HG03045 (cell line): ENCODE results near the gene DQX1.

Experiments used
- ATAC-seq: cut with Tn5 transposase; IDR thresholded peaks from one replicate; pipeline ENCODE4 v1.9.1; 2021; ENCODE audit warnings: mild to moderate bottlenecking, moderate library complexity; ENCODE audit not compliant: unreplicated experiment

The DQX1 gene

DNA sequence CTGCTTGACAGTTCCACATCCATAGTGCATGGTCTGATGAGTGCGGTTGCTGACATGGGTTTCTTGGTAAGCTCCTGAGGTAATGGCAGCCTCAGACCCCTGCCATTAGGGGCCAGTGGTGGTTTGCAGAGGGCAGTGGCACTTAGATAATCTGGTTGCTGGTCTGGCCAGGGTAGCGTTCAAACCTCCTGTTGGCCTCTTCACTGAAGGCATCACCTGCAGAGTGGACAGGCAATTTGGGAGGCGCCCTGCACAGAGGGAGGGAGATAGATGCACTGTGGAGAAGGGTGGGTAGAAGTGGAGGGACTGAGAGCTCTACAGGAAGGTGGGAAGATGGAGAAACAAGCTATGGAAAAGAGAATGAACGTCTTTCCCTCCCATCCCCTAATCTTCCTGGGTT, 7.4 kb upstream of the DQX1 start:
- ATAC-seq: no peak

DNA sequence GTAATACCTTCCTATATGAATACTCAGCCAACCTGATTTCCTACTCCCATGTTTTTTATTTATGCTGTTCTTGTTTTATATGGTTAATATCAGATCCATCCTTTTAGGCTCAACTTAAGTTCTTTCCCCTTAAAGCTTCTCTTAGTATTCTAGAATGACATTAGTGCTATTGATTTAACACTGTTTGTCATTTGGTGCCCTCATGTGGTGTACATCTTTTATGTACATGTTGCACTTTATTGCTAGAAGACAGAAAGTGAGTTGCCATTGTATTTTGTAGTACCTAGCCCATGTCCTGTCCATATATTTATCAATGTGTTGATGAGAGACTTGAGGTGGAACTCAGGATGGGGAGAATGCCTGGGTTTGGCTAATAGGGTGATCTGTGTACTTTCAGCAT, 6.2 kb upstream of the DQX1 start:
- ATAC-seq: no peak

DNA sequence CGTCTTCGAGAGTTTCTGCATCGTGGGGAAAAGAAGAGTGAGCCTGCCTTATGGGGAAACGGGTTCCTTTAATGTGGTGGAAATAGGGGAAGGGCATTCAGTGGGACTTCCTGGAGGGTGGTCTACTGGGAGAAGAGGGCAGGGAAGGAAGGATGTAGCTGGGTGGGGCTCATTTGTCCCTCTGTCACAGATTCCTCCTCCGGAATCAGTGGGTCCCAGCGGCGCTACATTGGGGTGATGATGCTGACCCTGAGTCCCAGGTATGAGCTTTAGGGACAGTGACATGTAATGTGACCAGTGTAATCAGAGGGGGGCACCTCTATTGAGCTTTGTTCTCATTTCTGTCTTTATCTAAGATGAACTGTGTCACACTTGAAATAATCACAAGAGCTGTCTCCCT, 5.6 kb upstream of the DQX1 start:
- no peak for ATAC-seq

DNA sequence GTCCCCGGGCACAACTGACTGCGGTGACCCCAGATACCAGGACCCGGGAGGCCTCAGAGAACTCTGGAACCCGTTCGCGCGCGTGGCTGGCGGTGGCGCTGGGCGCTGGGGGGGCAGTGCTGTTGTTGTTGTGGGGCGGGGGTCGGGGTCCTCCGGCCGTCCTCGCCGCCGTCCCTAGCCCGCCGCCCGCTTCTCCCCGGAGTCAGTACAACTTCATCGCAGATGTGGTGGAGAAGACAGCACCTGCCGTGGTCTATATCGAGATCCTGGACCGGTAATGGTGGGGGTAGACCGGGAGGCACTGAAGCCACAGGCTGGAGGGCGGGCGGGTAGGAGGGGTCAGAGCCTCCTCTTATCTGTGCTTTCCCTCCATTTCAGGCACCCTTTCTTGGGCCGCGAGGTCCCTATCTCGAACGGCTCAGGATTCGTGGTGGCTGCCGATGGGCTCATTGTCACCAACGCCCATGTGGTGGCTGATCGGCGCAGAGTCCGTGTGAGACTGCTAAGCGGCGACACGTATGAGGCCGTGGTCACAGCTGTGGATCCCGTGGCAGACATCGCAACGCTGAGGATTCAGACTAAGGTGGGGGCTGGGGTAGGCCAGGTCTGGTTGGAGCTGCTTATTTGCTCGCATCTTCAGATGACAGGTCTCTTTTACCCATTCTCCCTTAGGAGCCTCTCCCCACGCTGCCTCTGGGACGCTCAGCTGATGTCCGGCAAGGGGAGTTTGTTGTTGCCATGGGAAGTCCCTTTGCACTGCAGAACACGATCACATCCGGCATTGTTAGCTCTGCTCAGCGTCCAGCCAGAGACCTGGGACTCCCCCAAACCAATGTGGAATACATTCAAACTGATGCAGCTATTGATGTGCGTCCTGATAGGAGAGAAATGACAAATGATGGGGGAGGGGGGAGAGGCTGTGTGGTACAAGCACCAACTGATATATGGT, 4.5 kb upstream of the DQX1 start:
- ATAC-seq: peak; percentile 21

DNA sequence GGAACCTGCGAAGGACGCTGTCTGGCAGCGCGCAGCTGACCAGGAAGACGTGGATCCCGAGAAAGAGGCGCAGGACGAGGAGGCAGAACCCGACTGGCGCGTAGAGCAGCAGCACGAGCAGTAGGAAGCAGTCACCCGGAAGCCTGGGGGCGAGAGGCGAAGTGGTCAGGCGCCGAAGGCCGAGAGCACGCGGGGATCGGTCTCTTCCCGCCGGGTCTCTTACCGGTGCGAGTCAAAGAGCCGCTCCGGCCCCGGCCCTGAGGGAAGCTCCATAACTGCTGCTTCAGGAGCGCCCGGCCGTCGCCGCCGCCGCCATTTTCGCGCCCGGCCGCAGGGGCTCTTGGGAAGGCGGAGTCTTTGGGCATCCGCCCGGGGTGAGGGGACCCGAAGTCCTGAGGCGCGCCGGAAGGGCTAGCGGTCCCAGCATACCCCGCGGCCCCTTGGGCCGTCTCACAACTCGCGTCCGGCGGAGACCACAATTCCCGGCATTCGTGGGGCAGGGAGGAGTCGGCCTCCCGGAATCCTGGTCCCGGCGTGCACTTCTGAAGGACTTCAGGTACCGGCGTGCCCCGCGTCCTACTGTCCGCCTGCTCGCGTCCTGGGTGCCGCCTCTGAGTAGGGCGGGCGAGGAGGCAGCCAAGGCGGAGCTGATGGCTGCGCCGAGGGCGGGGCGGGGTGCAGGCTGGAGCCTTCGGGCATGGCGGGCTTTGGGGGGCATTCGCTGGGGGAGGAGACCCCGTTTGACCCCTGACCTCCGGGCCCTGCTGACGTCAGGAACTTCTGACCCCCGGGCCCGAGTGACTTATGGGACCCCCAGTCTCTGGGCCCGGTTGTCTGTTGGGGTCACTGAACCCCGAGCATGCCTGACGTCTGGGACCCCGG, 3.6 kb upstream of the DQX1 start, which contains the start of the genes AUP1 and HTRA2:
Gene AUP1 (minus strand): TSS at position 350 of the 882 bp plus-strand sequence. CDS start 77 bp downstream, at position 273.
Gene HTRA2 (plus strand): TSS at position 577 of the 882 bp plus-strand sequence. CDS start 74 bp downstream, at position 651.
- peak; percentile 84 for ATAC-seq

DNA sequence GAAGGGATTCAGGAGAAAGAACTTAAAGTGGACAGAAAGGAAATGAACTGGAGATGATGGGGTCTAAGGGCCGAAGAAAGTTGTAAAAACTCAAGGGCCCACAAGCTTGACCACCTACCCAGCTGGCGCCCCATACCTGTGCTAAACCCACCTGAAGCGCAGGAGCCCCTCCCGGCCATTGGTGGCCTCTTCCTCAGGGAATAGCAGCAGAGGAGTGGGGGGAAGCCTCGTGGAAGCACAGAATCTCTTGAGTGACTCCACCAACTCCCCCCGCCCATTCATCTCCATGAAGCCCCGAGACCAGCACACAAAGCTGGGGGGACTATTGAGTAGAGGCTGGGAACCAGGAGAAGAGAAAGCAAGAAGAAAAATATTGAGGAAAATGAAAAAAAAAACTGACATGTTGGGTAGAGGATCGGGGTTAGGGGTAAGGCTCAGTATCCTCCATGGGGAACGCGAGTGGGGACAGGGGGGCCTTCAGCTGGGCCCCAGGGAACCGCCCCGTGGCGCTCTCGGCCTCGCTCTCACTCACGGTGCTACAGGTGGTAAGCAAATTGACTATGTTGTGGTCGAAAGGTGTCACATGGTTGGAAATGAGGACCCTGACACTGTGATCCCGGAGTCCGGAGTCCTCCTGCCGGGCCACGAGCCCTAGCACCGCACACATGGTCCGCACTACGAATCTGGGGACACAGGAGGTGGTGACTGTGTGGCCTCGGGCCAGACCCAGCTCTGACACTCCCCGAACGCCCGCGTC, 2.7 kb upstream of the DQX1 start:
- ATAC-seq: peak; percentile 13

DNA sequence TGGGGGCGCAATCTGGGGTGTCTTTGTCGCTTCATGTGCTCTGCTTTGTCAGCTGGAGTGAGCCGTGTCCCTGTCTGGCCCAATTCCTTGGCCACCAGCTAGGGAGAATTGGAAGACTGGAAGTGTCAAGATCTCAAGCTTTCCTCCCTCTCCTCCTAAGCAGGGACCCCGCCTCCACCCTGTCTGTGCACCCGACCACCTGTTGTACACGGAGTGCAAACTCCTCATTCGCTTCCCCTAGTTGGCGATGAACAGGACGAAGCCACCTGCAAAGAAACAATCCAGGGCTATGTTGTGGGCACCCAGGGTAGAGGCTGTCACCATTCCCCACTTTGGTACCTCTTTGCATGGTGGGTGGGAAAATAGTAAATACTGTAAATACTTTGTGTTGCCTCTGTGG, 1.7 kb upstream of the DQX1 start:
- ATAC-seq: no peak

DNA sequence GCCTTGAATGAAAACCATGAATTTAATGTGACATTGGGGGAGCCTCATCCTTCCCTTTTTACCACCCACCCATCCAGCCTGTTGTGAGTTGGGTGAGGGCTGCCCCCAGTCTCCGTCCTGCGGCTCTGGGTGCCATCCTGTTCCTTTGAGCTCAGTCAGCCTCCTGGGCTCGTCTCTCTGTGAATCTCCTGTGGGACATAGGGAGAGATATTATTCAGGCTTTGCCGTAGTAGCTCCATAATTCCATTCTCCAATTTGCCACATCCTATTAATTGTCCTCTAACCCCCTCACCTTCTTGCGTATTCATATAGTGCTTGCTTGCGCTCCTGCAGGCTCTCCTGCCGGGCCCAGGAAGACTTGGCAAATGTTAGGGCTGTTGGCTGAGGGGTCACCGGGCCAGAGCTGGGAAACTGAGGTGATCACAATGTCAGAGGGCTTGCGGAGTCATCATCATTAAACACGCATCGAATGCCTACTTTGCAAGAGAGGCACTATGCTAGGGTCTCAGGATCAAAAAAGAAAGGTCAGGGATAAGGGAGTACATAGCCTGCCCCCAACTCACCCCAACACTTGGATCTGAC, 709 bp upstream of the DQX1 start:
- no peak for ATAC-seq

DNA sequence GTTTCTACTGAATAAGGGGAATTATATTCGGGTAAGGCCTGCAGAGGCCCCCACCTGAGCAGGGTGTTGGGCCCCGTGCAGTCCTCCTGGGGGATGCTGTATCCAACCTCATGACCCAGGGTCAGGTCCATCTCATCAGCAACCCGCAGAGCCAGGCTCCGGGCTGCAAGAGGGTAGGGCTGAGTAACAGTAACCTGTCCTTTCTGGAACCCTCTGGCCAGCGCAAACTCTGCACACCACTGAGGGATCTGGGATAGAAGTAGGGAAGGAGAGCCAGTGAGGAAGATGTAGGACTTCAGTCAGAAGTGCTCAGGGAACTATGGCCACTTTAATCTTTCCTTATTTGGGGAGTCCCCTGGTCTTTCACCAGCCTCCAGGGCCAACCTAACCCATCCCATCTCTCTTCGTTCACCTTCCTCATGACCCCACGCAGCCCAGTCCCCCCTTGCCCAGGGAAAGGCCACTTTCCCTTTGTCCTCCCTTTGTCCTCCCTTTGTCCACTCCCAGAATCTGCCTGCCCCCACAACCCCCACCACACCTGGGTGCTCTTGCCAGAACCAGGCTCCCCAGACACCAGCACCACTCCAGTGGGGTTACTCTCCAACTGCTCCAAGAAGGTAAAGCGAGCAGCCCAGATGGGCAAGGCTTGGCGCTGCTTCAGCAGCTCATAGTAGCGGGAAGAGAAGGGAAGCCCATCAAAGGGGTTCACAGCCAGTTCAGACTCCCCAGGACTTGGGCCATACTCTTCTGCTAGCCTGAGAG, 895 bp downstream of the DQX1 start:
- no peak for ATAC-seq

DNA sequence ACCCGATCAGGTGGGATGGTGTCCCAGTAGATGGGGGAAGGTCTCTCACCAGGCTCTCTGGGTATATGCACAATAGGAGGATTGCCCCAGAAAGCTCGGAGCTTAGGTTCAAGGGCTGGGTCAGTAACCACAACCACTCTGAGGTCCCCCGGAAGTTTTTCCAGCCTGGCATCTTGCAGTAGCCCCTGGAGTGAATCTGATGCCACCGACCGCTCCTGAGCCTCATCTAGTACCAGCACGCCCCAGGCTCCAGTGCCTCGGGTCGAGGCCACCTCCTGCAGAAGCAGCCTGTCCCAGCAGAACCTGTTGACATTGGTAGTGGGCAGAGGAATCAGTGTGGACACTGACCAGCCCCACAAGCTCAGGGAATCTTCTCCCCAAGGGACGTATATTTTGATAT, 2.0 kb downstream of the DQX1 start:
- no peak for ATAC-seq

DNA sequence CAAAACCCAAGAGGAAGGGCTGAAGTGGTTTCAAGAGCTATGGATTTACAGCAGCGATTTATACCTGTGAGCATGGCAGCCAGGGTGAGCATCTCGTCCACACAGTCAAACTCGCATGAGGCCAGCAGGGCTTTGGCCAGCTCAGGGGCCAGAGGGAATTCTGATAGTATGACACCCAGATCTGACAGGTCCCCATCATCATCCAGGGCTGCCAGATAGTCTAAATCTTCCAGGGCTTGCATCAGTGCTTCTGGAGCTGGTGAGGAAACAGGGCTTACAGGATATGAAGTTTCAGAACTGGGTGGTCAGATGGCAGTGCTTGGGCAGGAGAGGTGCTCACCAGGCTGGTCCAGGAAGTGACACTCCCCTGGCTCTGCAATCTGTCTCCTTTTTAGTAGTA, 3.5 kb downstream of the DQX1 start:
- ATAC-seq: no peak

DNA sequence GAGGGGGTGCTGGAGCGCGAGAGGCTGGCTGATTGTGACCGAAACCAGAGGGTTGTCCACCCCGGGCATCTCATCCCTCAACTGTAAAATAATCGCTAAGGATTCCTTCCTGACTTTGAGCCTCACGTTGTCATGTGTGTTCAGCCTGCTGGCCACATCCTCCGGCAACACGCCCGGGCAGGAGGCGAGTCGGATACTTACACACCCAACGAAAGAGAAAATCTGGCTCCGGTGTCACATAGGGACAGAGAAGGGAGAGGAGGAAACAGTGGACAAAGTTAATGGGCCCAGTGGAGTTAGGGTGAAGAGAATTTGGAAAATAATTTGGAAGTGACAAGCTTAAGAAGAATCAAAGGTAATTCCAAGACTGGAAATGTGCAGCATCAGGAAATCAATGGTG, 9.4 kb downstream of the DQX1 start:
- ATAC-seq: no peak

DNA sequence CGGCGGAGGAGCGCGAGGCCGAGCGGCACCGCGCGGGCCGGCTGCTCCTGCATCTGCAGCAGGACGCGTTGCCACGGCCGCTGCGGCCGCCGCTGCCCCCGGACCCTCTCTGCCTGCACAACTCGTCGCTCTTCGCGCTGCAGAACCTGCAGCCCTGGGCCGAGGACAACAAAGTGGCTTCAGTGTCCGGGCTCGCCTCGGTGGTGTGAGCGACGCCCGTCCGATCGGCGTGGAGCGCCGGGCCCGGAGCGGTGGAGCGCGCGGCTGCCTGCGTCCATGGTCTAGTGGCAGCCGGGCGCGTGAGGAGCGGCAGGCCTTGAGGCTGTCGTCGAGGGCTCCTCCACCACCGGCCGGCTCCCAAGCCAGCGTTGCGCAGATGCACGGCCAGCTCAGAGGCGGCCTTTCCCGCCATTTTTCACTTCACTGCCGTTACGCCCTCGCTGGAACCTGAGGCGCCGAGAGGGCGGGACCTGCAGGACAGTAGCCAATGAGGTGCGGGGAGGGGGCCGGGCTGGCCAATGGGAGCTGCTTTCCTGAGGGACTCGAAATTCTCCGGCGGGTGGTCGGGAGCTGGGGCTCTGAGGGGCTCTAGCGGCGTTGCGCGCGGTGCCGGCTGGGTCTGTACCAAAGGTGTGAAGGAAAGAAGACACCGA, 9.9 kb downstream of the DQX1 start:
- ATAC-seq: peak; percentile 45

DNA sequence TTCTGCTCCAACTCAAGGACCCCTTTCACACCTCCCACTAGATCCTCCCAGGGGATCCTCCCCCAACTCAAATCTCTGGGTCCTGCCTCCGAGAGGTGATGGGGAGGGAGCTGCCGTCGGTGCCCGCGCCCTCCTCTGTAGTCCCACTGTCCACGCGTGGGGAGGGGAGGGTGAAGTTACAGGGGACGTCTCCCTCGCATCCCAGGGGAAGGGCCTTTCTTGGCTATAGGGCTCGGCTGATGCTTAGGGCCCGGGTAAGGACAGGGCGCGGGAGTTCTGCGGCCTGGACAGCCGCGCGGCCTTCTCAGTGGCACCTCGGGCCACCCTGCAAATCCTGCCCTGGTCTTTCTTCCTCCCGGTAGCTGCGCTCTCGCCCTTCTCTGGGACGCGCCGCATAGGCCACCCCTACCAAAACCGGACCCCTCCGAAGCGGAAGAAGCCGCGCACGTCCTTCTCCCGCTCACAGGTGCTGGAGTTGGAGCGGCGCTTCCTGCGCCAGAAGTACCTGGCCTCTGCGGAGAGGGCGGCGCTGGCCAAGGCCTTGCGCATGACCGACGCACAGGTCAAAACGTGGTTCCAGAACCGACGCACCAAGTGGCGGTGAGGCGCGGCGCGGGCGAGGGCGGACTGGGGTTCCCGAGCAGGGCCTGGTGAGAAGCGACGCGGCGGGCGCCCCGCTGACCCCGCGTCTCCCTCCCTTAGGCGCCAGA, 10.6 kb downstream of the DQX1 start:
- ATAC-seq: no peak

DNA sequence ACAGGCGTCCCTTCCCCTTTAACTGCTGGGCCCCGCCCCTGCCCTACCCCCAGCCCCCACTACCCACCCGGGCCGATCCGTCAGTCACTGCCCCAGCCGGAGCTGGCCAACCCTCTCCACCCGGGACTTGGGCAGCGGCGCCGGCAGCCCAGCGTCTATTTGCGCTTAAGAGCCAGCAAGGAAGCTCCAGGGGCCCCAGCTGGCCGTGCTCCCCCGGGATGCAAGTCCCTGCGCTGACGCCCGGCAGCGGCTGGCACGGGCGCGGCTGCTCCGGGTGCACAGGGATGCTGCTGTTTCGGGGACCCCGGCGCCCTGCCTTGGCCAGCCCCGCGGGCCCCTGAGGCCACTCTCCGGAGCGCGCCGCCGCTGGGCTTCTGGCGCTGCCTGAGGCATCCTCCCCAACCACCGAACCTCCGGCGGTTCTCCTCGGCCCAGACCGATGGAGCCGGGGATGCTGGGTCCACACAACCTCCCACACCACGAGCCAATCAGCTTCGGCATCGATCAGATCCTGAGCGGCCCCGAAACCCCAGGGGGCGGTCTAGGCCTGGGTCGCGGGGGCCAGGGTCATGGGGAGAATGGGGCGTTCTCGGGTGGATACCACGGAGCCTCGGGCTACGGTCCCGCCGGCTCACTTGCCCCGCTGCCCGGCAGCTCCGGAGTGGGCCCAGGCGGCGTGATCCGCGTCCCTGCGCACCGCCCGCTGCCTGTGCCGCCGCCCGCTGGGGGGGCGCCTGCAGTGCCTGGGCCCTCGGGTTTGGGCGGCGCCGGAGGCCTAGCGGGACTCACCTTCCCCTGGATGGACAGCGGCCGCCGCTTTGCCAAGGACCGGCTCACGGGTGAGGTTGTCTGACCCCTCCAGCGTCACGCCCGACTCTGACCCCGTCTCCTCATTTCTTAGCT, 11.4 kb downstream of the DQX1 start, which contains the start of gene TLX2:
Gene TLX2 (plus strand): TSS at position 83 of the 903 bp plus-strand sequence. CDS start 357 bp downstream, at position 440.
- ATAC-seq: no peak

DNA sequence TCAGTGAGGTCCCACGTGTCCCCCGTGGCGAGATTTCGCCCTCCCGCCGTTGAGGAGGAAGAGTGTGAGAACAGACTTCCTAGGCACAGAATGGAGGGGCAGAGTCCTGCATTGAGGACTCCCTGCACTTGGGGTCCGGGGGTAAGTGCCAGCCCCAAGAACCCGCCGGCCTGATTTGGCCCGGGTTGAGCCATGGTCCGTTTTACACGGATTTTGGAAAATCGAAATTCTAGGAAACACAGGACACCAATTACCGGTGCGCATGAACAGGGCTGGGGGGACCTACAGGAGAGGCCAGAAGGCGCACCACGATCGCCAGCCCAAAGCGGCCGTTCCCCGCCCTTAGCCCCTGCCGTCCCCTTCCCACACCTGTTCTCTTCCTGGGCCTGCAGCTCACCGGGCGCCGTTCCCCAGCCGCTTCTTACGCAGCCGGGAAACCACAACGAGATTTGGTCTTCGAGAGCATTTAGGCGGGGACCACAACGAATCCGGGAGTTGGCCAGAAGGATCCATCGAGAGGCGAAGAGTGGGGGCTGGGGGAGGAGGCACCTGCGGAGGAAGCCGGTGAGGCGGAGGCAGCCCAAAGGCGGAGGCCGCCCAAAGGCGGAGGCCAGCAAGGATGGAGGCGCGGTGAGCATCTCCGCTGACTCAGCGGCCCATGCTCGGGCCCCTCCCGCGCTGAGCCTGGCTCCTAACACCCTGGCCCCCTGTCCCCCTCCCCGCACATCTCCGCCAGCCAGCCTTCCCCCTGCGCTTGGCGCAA, 12.2 kb downstream of the DQX1 start:
- no peak for ATAC-seq
